ENCODE results near the gene ANXA10.

ANXA10 gene

GRCh38 chr4:168096407-168096784, 4.1 kb downstream of the ANXA10 start:
- no peak for TF ChIP-seq SIN3A (IDR thresholded peaks at IDR 0.05; ENCODE audit: borderline replicate concordance, insufficient read depth, low read length)

GRCh38 chr4:168097161-168097560, 4.8 kb downstream of the ANXA10 start:
- TF ChIP-seq POLR2AphosphoS5 (IDR thresholded peaks at IDR 0.05; ENCODE audit: low read depth, low read length) (no peak), SIN3A (IDR thresholded peaks at IDR 0.05; ENCODE audit: borderline replicate concordance, insufficient read depth, low read length) (no peak), TAF1 (IDR thresholded peaks at IDR 0.05; ENCODE audit: borderline replicate concordance, insufficient read depth, low read length) (no peak), FOXP2 (optimal IDR thresholded peaks at IDR 0.05; ENCODE audit: borderline replicate concordance, extremely low read depth, extremely low read length, insufficient read depth) (no peak), REST (IDR thresholded peaks at IDR 0.05; ENCODE audit: insufficient read depth in 1 of 2, low read depth in 2 of 2, low read length in 2 of 2) (no peak)

GRCh38 chr4:168098248-168098717, 5.9 kb downstream of the ANXA10 start:
- TF ChIP-seq FOXP2 (optimal IDR thresholded peaks at IDR 0.05; ENCODE audit: borderline replicate concordance, extremely low read depth, extremely low read length, insufficient read depth) (no peak), REST (IDR thresholded peaks at IDR 0.05; ENCODE audit: insufficient read depth in 1 of 2, low read depth in 2 of 2, low read length in 2 of 2) (no peak), TAF1 (IDR thresholded peaks at IDR 0.05; ENCODE audit: borderline replicate concordance, insufficient read depth, low read length) (no peak), SIN3A (IDR thresholded peaks at IDR 0.05; ENCODE audit: borderline replicate concordance, insufficient read depth, low read length) (no peak), POLR2AphosphoS5 (IDR thresholded peaks at IDR 0.05; ENCODE audit: low read depth, low read length) (no peak)

GRCh38 chr4:168099195-168099594, 6.9 kb downstream of the ANXA10 start:
- no peak for TF ChIP-seq POLR2AphosphoS5 (IDR thresholded peaks at IDR 0.05; ENCODE audit: low read depth, low read length)
- no peak for TF ChIP-seq FOXP2 (optimal IDR thresholded peaks at IDR 0.05; ENCODE audit: borderline replicate concordance, extremely low read depth, extremely low read length, insufficient read depth)
- no peak for TF ChIP-seq REST (IDR thresholded peaks at IDR 0.05; ENCODE audit: insufficient read depth in 1 of 2, low read depth in 2 of 2, low read length in 2 of 2)
- no peak for TF ChIP-seq SIN3A (IDR thresholded peaks at IDR 0.05; ENCODE audit: borderline replicate concordance, insufficient read depth, low read length)
- TF ChIP-seq TAF1 (IDR thresholded peaks at IDR 0.05; ENCODE audit: borderline replicate concordance, insufficient read depth, low read length), result no peak

GRCh38 chr4:168101026-168101425, 8.7 kb downstream of the ANXA10 start:
- TF ChIP-seq REST (IDR thresholded peaks at IDR 0.05; ENCODE audit: insufficient read depth in 1 of 2, low read depth in 2 of 2, low read length in 2 of 2) (no peak), FOXP2 (optimal IDR thresholded peaks at IDR 0.05; ENCODE audit: borderline replicate concordance, extremely low read depth, extremely low read length, insufficient read depth) (no peak), POLR2AphosphoS5 (IDR thresholded peaks at IDR 0.05; ENCODE audit: low read depth, low read length) (no peak), SIN3A (IDR thresholded peaks at IDR 0.05; ENCODE audit: borderline replicate concordance, insufficient read depth, low read length) (no peak), TAF1 (IDR thresholded peaks at IDR 0.05; ENCODE audit: borderline replicate concordance, insufficient read depth, low read length) (no peak)

All from PFSK-1 (cell line).